Left colon (tissue), 2 donors: ENCODE results near the gene CHTF8. TPM values are rescaled to one million over a fixed set of nuclear protein-coding genes. Genes with fewer than 3 reads are reported as not detected.
"Not testable (repeated sequence)": the region's sequence is repeated elsewhere in the genome, so short reads cannot be mapped to it uniquely, and the experiment has no call there.

ENCODE experiments used
- ATAC-seq: fragments of 200-7000 bp; cut with Tn5 transposase; one replicate; pipeline ENCODE4 v1.9.1; 2020; ENCODE audit warnings: mild to moderate bottlenecking, moderate library complexity
- DNase-seq, 2 donors: peaks; one replicate each; pipeline ENCODE4 v3.0.0-alpha.2; 2020
- intact Hi-C, 2 donors: fragments of 100-400 bp; cut with DNase I in 1 of 2; cut with micrococcal nuclease in 1 of 2; formaldehyde crosslinking; loops; one replicate each; pipeline versions ENCODE4 v1.11.2 to v1.14.0; 2022; cut with DNase I, micrococcal nuclease
- long read RNA-seq: library from polyadenylated mRNA; unstranded; transcript quantifications from one replicate; pipeline ENCODE4 v2.0.0, GENCODE V29; 2021
- total RNA-seq, 2 donors: library from RNA; stranded (reverse); fragmentation: NEBNext Ultra II Directional; extraction: Animal tissue kit (Norgen Biotek cat#: 25700); gene quantifications; one replicate each; pipeline ENCODE4 v1.2.1, GENCODE V29; 2021
- donor health status: DM: no; HTN: no; CAD: no.
- donor health status: DM: yes; HTN: yes; CAD: no.

Gene CHTF8
- total RNA-seq: 10 to 100 TPM; 84.4 to 90.3 TPM
- long read RNA-seq, transcript CHTF8-201 (1 exons, 2,561 nt): minor isoform, 8 of 49 reads
- long read RNA-seq, transcript CHTF8-205 (3 exons, 856 nt): minor isoform, 5 of 49 reads
- long read RNA-seq, transcript CHTF8-203 (4 exons, 2,903 nt): major isoform, 29 of 49 reads
- long read RNA-seq, partial matches to known transcripts: 2 of 49 reads
- long read RNA-seq, other reads (novel, unspliced or antisense): 4 of 49 reads

GRCh38 chr16:69132424-69133252, at the start of gene CHTF8, which contains the start of gene UTP4:
TSS of gene CHTF8 (minus strand) at chr16:69132588. CDS start at chr16:69121458, 11,130 bp downstream.
TSS of gene UTP4 (plus strand) at chr16:69132649. CDS start at chr16:69133460, 811 bp downstream.
- intact Hi-C loops: no loop called here
- ATAC-seq (peak; percentile 91), DNase-seq (peak; percentile 84 to 91)

- intact Hi-C loops: no loop called here
- ATAC-seq (peak; percentile 3), DNase-seq (no peak)
These were observed 47.6 kb upstream of the CHTF8 start for GRCh38 chr16:69180011-69180338.

GRCh38 chr16:69179328-69180010, 47.1 kb upstream of the CHTF8 start:
- DNase-seq: peak; percentile 74 to 84
- intact Hi-C loops: no loop called here
- peak; percentile 88 for ATAC-seq

GRCh38 chr16:69176033-69176800, 43.8 kb upstream of the CHTF8 start:
- DNase-seq (no peak), ATAC-seq (no peak)
- intact Hi-C loops: no loop called here

GRCh38 chr16:69171325-69172084, 39.1 kb upstream of the CHTF8 start:
- no peak for ATAC-seq
- DNase-seq: no peak
- intact Hi-C loops: no loop called here

GRCh38 chr16:69169607-69170352, 37.4 kb upstream of the CHTF8 start:
- DNase-seq: no peak
- ATAC-seq: no peak
- intact Hi-C loops: no loop called here

GRCh38 chr16:69169051-69169450, 36.7 kb upstream of the CHTF8 start:
- intact Hi-C loops: no loop called here
- ATAC-seq: no peak

GRCh38 chr16:69166946-69167930, 34.9 kb upstream of the CHTF8 start:
- ATAC-seq: no peak
- intact Hi-C loops: no loop called here

More at GRCh38 chr16:69169051-69169450, 36.7 kb upstream of the CHTF8 start:
- no peak for DNase-seq

GRCh38 chr16:69166221-69166833, 33.9 kb upstream of the CHTF8 start:
- DNase-seq: no peak
- ATAC-seq: no peak
- intact Hi-C loops: no loop called here

More at GRCh38 chr16:69166946-69167930, 34.9 kb upstream of the CHTF8 start:
- no peak for DNase-seq

- intact Hi-C loops: no loop called here
- no peak for DNase-seq
- ATAC-seq: no peak
These were observed 33.2 kb upstream of the CHTF8 start for GRCh38 chr16:69165584-69165983.

- intact Hi-C loops: no loop called here
These were observed 27.8 kb upstream of the CHTF8 start for GRCh38 chr16:69160192-69160591.

GRCh38 chr16:69157196-69157595, 24.8 kb upstream of the CHTF8 start:
- intact Hi-C loops: no loop called here
- ATAC-seq (no peak), DNase-seq (no peak)

More at GRCh38 chr16:69160192-69160591, 27.8 kb upstream of the CHTF8 start:
- DNase-seq: no peak
- no peak for ATAC-seq

- DNase-seq: peak in 1 of 2 donors; percentile 50
- intact Hi-C loops: loop anchor here in 1 of 2 donors (2.0 kb wide), 1 partner anchor 136 kb away; no protein-coding TSS in a partner anchor
These were observed 17.9 kb upstream of the CHTF8 start for GRCh38 chr16:69150146-69150865.

GRCh38 chr16:69149621-69150020, 17.2 kb upstream of the CHTF8 start:
- not testable (repeated sequence) for DNase-seq, ATAC-seq
- intact Hi-C loops: loop anchor here in 1 of 2 donors (2.0 kb wide), 1 partner anchor 137 kb away; no protein-coding TSS in a partner anchor

More at GRCh38 chr16:69150146-69150865, 17.9 kb upstream of the CHTF8 start:
- peak; percentile 89 for ATAC-seq

- no peak for DNase-seq
- no peak for ATAC-seq
- intact Hi-C loops: no loop called here
These were observed 13.3 kb upstream of the CHTF8 start for GRCh38 chr16:69145658-69146057.
